ENCODE measurements around the gene MAMDC2. TPM values are rescaled to one million over a fixed set of nuclear protein-coding genes. Genes with fewer than 3 reads are reported as not detected.

MAMDC2 gene
- total RNA-seq, 1 donor from 2014 or later: 28.7 TPM

DNA sequence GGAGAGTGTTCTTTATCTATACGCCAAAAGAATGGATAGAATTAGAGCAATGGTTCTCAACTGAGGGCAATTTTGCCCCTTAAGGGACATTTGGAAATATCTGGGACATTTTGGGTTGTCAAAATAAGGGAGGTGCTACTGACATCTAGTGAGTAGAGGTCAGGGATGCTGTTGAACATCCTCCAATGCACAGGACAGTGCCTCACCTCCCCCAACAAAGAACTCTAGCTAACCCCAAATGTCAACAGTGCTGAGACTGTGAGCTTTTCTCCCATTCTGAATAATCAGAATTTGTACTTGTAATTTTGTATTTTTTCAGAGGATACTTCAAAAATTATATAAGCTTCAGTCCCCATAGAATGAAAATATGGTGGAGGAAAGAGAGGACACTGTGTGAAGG lies 206.6 kb downstream of the MAMDC2 start:
- peaks cover 3% of the 10 kb centered on the region for H3K9me3 Mint-ChIP-seq
- Histone ChIP-seq H3F3A (ENCODE audit: low read depth) (no peaks in the 10 kb centered on the region), H3K27ac (no peak overlapping the region), H2AFZ (replicated peaks) (no peak overlapping the region), H3K9me3 (ENCODE audit: low read depth) (no peaks in the 10 kb centered on the region), H3K4me1 (no peaks in the 10 kb centered on the region), H3K36me3 (no peaks in the 10 kb centered on the region), H3K4me2 (no peak overlapping the region), H3K9ac (no peak overlapping the region), H4K20me1 (ENCODE audit: low read depth) (no peaks in the 10 kb centered on the region), H3K4me3 (no peak overlapping the region), H3K27me3 (no peaks in the 10 kb centered on the region), H3K79me2 (ENCODE audit: low read depth) (no peaks in the 10 kb centered on the region)
- H3K4me1 Mint-ChIP-seq: peaks cover 22% of the 10 kb centered on the region
- DNase-seq (ENCODE audit: low spot score): no peak
- H3K4me3 Mint-ChIP-seq: no peak overlapping the region
- no peaks in the 10 kb centered on the region for H3K36me3 Mint-ChIP-seq
- no peak overlapping the region for H3K27ac Mint-ChIP-seq
- H3K27me3 Mint-ChIP-seq (ENCODE audit: insufficient read depth, low read depth): no peaks in the 10 kb centered on the region
- no peak for TF ChIP-seq EZH2phosphoT487 (IDR thresholded peaks at IDR 0.05)
- TF ChIP-seq, protein P1, sequence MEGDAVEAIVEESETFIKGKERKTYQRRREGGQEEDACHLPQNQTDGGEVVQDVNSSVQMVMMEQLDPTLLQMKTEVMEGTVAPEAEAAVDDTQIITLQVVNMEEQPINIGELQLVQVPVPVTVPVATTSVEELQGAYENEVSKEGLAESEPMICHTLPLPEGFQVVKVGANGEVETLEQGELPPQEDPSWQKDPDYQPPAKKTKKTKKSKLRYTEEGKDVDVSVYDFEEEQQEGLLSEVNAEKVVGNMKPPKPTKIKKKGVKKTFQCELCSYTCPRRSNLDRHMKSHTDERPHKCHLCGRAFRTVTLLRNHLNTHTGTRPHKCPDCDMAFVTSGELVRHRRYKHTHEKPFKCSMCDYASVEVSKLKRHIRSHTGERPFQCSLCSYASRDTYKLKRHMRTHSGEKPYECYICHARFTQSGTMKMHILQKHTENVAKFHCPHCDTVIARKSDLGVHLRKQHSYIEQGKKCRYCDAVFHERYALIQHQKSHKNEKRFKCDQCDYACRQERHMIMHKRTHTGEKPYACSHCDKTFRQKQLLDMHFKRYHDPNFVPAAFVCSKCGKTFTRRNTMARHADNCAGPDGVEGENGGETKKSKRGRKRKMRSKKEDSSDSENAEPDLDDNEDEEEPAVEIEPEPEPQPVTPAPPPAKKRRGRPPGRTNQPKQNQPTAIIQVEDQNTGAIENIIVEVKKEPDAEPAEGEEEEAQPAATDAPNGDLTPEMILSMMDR (IDR thresholded peaks at IDR 0.05): no peak

DNA sequence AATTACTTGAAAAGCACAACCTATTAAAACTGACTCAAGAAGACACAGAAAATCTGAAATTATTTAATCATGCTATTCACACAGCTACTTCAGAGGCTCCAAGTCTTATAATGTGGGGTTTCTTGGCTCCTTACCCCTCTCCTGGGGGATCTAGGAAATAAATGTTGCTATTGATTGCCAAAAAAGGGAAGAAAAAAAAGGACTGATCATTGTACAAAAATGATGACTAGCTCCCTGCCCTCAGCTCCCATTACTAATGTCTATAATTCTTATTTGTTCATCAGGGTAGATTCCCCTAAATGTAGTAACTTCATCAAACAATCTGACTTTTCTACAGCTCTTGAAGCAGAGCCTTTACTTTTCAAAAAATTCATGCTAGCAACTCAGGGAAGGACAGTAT lies 211.8 kb downstream of the MAMDC2 start:
- Histone ChIP-seq H3K79me2 (ENCODE audit: low read depth) (peaks cover 17% of the 10 kb centered on the region), H3K27ac (no peak overlapping the region), H3K4me3 (no peak overlapping the region), H3K9me3 (ENCODE audit: low read depth) (no peaks in the 10 kb centered on the region), H3K36me3 (no peaks in the 10 kb centered on the region), H2AFZ (replicated peaks) (no peak overlapping the region), H3K4me1 (peaks cover 11% of the 10 kb centered on the region), H3K4me2 (no peak overlapping the region), H4K20me1 (ENCODE audit: low read depth) (peaks cover 11% of the 10 kb centered on the region), H3K27me3 (no peaks in the 10 kb centered on the region), H3F3A (ENCODE audit: low read depth) (peaks cover 18% of the 10 kb centered on the region), H3K9ac (no peak overlapping the region)
- Mint-ChIP-seq H3K36me3 (peaks cover 5% of the 10 kb centered on the region), H3K27me3 (ENCODE audit: insufficient read depth, low read depth) (peaks cover 2% of the 10 kb centered on the region), H3K4me3 (peak overlapping the region; percentile 54), H3K9me3 (no peaks in the 10 kb centered on the region), H3K27ac (peak overlapping the region; percentile 74), H3K4me1 (peaks cover 59% of the 10 kb centered on the region)
- TF ChIP-seq EZH2 (IDR thresholded peaks at IDR 0.05): no peak
- TF ChIP-seq, protein P1 (IDR thresholded peaks at IDR 0.05): no peak
- DNase-seq (ENCODE audit: low spot score): no peak

DNA sequence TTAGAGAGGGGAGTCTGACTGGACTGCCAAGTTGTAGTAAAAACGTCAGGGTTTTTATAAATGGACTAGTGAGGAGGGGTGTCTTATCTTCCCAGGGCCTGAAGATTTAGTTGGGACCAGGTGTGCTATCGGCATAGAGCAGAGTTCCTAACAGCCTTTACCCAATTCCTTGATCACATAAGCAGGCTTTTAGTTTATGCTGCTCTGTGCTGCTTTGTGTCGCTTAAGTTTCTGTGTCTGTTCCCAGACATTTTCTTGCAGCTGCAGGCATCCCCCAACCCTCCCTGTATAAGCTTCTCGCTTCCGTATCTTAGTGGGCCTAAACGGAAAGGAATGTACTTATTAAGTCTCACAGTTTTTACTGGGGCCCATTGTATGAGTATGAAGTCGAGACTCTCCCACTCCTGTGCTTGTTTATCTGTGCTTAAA lies 212.5 kb downstream of the MAMDC2 start:
- Histone ChIP-seq H3K9me3 (ENCODE audit: low read depth) (no peaks in the 10 kb centered on the region), H2AFZ (replicated peaks) (no peak overlapping the region), H3K9ac (no peak overlapping the region), H4K20me1 (ENCODE audit: low read depth) (peaks cover 18% of the 10 kb centered on the region), H3K36me3 (no peaks in the 10 kb centered on the region), H3F3A (ENCODE audit: low read depth) (peaks cover 18% of the 10 kb centered on the region), H3K4me3 (no peak overlapping the region), H3K4me1 (peaks cover 17% of the 10 kb centered on the region), H3K79me2 (ENCODE audit: low read depth) (peaks cover 23% of the 10 kb centered on the region), H3K27me3 (no peaks in the 10 kb centered on the region), H3K27ac (no peak overlapping the region), H3K4me2 (no peak overlapping the region)
- peaks cover 65% of the 10 kb centered on the region for H3K4me1 Mint-ChIP-seq
- peak; percentile 22 for DNase-seq (ENCODE audit: low spot score)
- no peaks in the 10 kb centered on the region for H3K9me3 Mint-ChIP-seq
- H3K27me3 Mint-ChIP-seq (ENCODE audit: insufficient read depth, low read depth): peaks cover 2% of the 10 kb centered on the region
- H3K36me3 Mint-ChIP-seq: peaks cover 11% of the 10 kb centered on the region
- H3K27ac Mint-ChIP-seq: peak overlapping the region; percentile 74
- peak overlapping the region; percentile 54 for H3K4me3 Mint-ChIP-seq
- TF ChIP-seq, protein P1 (IDR thresholded peaks at IDR 0.05): no peak
- TF ChIP-seq EZH2phosphoT487 (IDR thresholded peaks at IDR 0.05) (no peak), EZH2 (IDR thresholded peaks at IDR 0.05) (no peak)
